GM19035 (cell line): ENCODE results near the gene GAB2.

Experiments used
- ATAC-seq: cut with Tn5 transposase; IDR thresholded peaks from one replicate; pipeline ENCODE4 v1.9.1; 2021; ENCODE audit not compliant: unreplicated experiment

The GAB2 gene

GRCh38 chr11:78344676-78345075 is 72.9 kb downstream of the GAB2 start:
- no peak for ATAC-seq

- ATAC-seq: no peak
These were observed 73.5 kb downstream of the GAB2 start for GRCh38 chr11:78344094-78344493.

GRCh38 chr11:78343303-78343702 is 74.3 kb downstream of the GAB2 start:
- ATAC-seq: no peak

GRCh38 chr11:78341841-78342240 is 75.8 kb downstream of the GAB2 start:
- ATAC-seq: no peak

GRCh38 chr11:78340530-78340929 is 77.1 kb downstream of the GAB2 start:
- no peak for ATAC-seq

- ATAC-seq: no peak
These were observed 77.7 kb downstream of the GAB2 start for GRCh38 chr11:78339945-78340344.

GRCh38 chr11:78339483-78339882 is 78.1 kb downstream of the GAB2 start:
- no peak for ATAC-seq

- no peak for ATAC-seq
These were observed 78.9 kb downstream of the GAB2 start for GRCh38 chr11:78338702-78339101.

GRCh38 chr11:78338138-78338537 is 79.5 kb downstream of the GAB2 start:
- no peak for ATAC-seq

- no peak for ATAC-seq
These were observed 80.1 kb downstream of the GAB2 start for GRCh38 chr11:78337554-78337924.

- ATAC-seq: no peak
These were observed 80.6 kb downstream of the GAB2 start for GRCh38 chr11:78336877-78337553.

GRCh38 chr11:78334109-78334508 is 83.5 kb downstream of the GAB2 start:
- ATAC-seq: no peak

- ATAC-seq: no peak
These were observed 84.7 kb downstream of the GAB2 start for GRCh38 chr11:78332872-78333271.

GRCh38 chr11:78332174-78332866 is 85.3 kb downstream of the GAB2 start:
- ATAC-seq: no peak

- ATAC-seq: no peak
These were observed 85.9 kb downstream of the GAB2 start for GRCh38 chr11:78331711-78332110.

- no peak for ATAC-seq
These were observed 87.3 kb downstream of the GAB2 start for GRCh38 chr11:78330361-78330760.

- ATAC-seq: no peak
These were observed 89.7 kb downstream of the GAB2 start for GRCh38 chr11:78327945-78328344.

- ATAC-seq: peak; percentile 54
These were observed 92.3 kb downstream of the GAB2 start for GRCh38 chr11:78325274-78325781.

GRCh38 chr11:78323363-78323762 is 94.3 kb downstream of the GAB2 start:
- no peak for ATAC-seq

GRCh38 chr11:78319453-78319955 is 98.1 kb downstream of the GAB2 start:
- ATAC-seq: no peak

GRCh38 chr11:78318321-78319114 is 99.1 kb downstream of the GAB2 start:
- ATAC-seq: no peak

- ATAC-seq: no peak
These were observed 101.9 kb downstream of the GAB2 start for GRCh38 chr11:78315724-78316123.
